ENCODE measurements around the gene TRIM14. TPM values are rescaled to one million over a fixed set of nuclear protein-coding genes. Genes with fewer than 3 reads are reported as not detected.

TRIM14 gene
- total and polyA plus RNA-seq, 2 donors from 2014 or later = 11.3 to 26.3 TPM

DNA sequence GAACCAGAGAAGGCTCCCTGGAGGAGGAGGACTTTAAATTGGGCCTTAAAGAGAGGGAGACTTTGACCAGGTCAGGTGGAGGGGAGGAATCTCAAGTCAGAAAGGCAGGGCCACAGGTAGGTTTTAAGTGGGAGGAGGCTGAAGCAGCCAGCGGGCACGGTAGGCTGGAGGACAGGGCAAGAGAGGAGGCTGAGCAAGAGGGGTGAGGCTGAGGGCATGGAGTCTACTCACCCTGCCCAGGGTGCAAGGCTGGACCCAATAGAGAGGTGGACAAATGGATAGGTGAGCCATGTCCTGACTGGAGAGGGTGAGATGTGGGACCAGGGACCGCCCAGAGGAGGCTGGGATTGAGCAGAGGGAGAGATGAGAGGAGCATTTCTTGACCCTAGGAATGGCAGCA lies 25.6 kb upstream of the TRIM14 start:
- H3K36me3 ChIP-seq (ENCODE audit: control insufficient read depth in 2 of 3, insufficient read depth in 3 of 3, low read length in 3 of 3) = no peaks in the 10 kb centered on the region
- DNase-seq = no peak
- FAIRE-seq = no peak
- TF ChIP-seq, protein P1, sequence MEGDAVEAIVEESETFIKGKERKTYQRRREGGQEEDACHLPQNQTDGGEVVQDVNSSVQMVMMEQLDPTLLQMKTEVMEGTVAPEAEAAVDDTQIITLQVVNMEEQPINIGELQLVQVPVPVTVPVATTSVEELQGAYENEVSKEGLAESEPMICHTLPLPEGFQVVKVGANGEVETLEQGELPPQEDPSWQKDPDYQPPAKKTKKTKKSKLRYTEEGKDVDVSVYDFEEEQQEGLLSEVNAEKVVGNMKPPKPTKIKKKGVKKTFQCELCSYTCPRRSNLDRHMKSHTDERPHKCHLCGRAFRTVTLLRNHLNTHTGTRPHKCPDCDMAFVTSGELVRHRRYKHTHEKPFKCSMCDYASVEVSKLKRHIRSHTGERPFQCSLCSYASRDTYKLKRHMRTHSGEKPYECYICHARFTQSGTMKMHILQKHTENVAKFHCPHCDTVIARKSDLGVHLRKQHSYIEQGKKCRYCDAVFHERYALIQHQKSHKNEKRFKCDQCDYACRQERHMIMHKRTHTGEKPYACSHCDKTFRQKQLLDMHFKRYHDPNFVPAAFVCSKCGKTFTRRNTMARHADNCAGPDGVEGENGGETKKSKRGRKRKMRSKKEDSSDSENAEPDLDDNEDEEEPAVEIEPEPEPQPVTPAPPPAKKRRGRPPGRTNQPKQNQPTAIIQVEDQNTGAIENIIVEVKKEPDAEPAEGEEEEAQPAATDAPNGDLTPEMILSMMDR (IDR thresholded peaks at IDR 0.05; ENCODE audit: borderline replicate concordance, extremely low read depth, insufficient read depth) = no peak
- H3K9ac ChIP-seq (ENCODE audit: low read length in 3 of 3) = no peak overlapping the region
- H3K9me3 ChIP-seq (ENCODE audit: control insufficient read depth in 2 of 3, insufficient read depth in 1 of 3, low read length in 3 of 3) = no peaks in the 10 kb centered on the region
- no peak overlapping the region for H3K4me3 ChIP-seq (ENCODE audit: low read length in 3 of 3)
- H3K27me3 ChIP-seq (ENCODE audit: control insufficient read depth, insufficient read depth, low read length) = no peaks in the 10 kb centered on the region
- peaks cover 0 to 2% (median 0%) of the 10 kb centered on the region in 3 donors for H3K4me1 ChIP-seq (ENCODE audit: control insufficient read depth in 2 of 3, insufficient read depth in 2 of 3, low read depth in 1 of 3, low read length in 3 of 3)
- no peak overlapping the region for H3K27ac ChIP-seq (ENCODE audit: low read depth in 2 of 2, low read length in 2 of 2)
- intact Hi-C loops (cut with DNase I) = no loop called here

DNA sequence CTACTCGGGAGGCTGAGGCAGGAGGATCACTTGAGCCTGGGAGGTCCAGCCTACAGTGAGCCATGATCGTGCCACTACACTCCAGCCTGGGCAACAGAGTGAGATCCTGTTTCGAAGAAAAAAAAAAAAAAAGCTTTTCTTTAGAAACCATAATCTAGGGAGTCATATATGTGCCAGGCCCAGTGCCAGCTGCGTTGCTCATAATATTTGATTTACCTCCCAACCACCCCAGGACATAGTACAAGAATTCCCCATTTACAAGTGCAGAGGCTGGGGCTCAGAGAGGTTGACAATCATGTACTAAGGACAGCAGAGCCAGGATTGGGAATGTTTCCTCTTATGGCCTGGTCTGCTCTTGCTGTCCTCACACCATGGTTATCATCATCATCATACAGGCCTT lies 25.1 kb upstream of the TRIM14 start:
- intact Hi-C loops (cut with DNase I) = no loop called here
- H3K9ac ChIP-seq (ENCODE audit: low read length in 3 of 3) = no peak overlapping the region
- H3K4me3 ChIP-seq (ENCODE audit: low read length in 3 of 3) = no peak overlapping the region
- FAIRE-seq (no peak), DNase-seq (no peak)
- H3K36me3 ChIP-seq (ENCODE audit: control insufficient read depth in 2 of 3, insufficient read depth in 3 of 3, low read length in 3 of 3) = no peaks in the 10 kb centered on the region
- H3K27ac ChIP-seq (ENCODE audit: low read depth in 2 of 2, low read length in 2 of 2) = no peak overlapping the region
- H3K4me1 ChIP-seq (ENCODE audit: control insufficient read depth in 2 of 3, insufficient read depth in 2 of 3, low read depth in 1 of 3, low read length in 3 of 3) = peaks cover 0 to 2% (median 0%) of the 10 kb centered on the region in 3 donors
- H3K9me3 ChIP-seq (ENCODE audit: control insufficient read depth in 2 of 3, insufficient read depth in 1 of 3, low read length in 3 of 3) = no peaks in the 10 kb centered on the region
- no peaks in the 10 kb centered on the region for H3K27me3 ChIP-seq (ENCODE audit: control insufficient read depth, insufficient read depth, low read length)
- TF ChIP-seq, protein P1 (IDR thresholded peaks at IDR 0.05; ENCODE audit: borderline replicate concordance, extremely low read depth, insufficient read depth) = no peak

DNA sequence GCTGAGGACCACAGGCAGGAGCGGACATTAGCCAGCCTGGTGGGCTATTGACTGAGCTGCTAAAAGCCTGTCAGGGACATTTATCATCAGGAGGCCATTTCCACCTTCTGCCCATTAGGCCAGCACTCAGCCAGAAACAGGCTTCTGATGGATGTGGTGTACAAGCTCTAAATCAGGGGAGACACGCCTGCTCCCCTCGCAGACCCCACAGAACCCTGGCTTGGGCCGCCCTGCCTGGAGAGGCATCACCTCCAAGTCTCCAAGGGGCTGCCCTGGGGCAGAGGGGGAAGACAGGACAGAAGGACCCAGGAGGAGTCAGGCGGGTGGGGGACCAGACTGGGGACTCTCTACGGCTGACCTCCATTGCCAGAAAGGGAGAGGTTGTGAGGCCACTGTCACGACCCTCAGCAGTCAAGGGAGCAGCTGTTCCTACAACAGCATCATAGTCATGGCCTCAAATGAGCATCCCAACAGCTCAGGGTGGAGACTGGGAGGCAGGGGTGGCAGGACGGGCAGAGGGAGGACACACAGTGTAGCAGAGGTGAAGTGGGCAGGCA lies 24.0 kb upstream of the TRIM14 start:
- FAIRE-seq (no peak), DNase-seq (peak in 1 of 5 donors; percentile 52)
- intact Hi-C loops (cut with DNase I) = no loop called here
- Histone ChIP-seq H3K4me1 (ENCODE audit: control insufficient read depth in 2 of 3, insufficient read depth in 2 of 3, low read depth in 1 of 3, low read length in 3 of 3) (peaks cover 0 to 2% (median 0%) of the 10 kb centered on the region in 3 donors), H3K36me3 (ENCODE audit: control insufficient read depth in 2 of 3, insufficient read depth in 3 of 3, low read length in 3 of 3) (no peaks in the 10 kb centered on the region), H3K27ac (ENCODE audit: low read depth in 2 of 2, low read length in 2 of 2) (no peak overlapping the region), H3K4me3 (ENCODE audit: low read length in 3 of 3) (no peak overlapping the region), H3K9me3 (ENCODE audit: control insufficient read depth in 2 of 3, insufficient read depth in 1 of 3, low read length in 3 of 3) (no peaks in the 10 kb centered on the region), H3K27me3 (ENCODE audit: control insufficient read depth, insufficient read depth, low read length) (no peaks in the 10 kb centered on the region), H3K9ac (ENCODE audit: low read length in 3 of 3) (no peak overlapping the region)
- TF ChIP-seq, protein P1 (IDR thresholded peaks at IDR 0.05; ENCODE audit: borderline replicate concordance, extremely low read depth, insufficient read depth) = no peak

All from kidney (tissue), 14 donors.